DMS153 treated with DMSO at 0.1 percent for 48 hours (cell line): ENCODE data around the gene DENND1A.

Experiments
- DNase-seq: peaks from one replicate; lab custom pipeline; 2025; ENCODE audit not compliant: unreplicated experiment; lab: John Stamatoyannopoulos, UW

DENND1A gene

GRCh38 chr9:123382653-123383511 lies 547.0 kb downstream of the DENND1A start:
- no peak for DNase-seq

GRCh38 chr9:123380852-123381705 lies 548.8 kb downstream of the DENND1A start:
- DNase-seq = no peak

- no peak for DNase-seq
Measured at GRCh38 chr9:123378956-123379660, 550.8 kb downstream of the DENND1A start.

- DNase-seq = no peak
Measured at GRCh38 chr9:123378025-123378424, 551.9 kb downstream of the DENND1A start.

- DNase-seq = no peak
Measured at GRCh38 chr9:123377211-123377971, 552.5 kb downstream of the DENND1A start.

GRCh38 chr9:123376218-123377071 lies 553.5 kb downstream of the DENND1A start:
- DNase-seq = no peak

GRCh38 chr9:123375469-123376132 lies 554.3 kb downstream of the DENND1A start:
- no peak for DNase-seq

GRCh38 chr9:123373946-123374345 lies 556.0 kb downstream of the DENND1A start:
- DNase-seq = no peak

GRCh38 chr9:123373447-123373923 lies 556.4 kb downstream of the DENND1A start:
- DNase-seq = no peak

- no peak for DNase-seq
Measured at GRCh38 chr9:123372766-123373446, 557.0 kb downstream of the DENND1A start.

GRCh38 chr9:123371805-123372590 lies 557.9 kb downstream of the DENND1A start:
- DNase-seq = no peak

GRCh38 chr9:123371228-123371584 lies 558.7 kb downstream of the DENND1A start:
- DNase-seq = no peak

GRCh38 chr9:123370526-123371227 lies 559.2 kb downstream of the DENND1A start:
- DNase-seq = no peak

GRCh38 chr9:123370108-123370507 lies 559.8 kb downstream of the DENND1A start:
- DNase-seq = no peak

GRCh38 chr9:123369296-123369695 lies 560.6 kb downstream of the DENND1A start:
- no peak for DNase-seq

GRCh38 chr9:123368536-123369153 lies 561.3 kb downstream of the DENND1A start:
- DNase-seq = no peak

- no peak for DNase-seq
Measured at GRCh38 chr9:123368023-123368422, 561.9 kb downstream of the DENND1A start.
